Subcutaneous adipose tissue (tissue), 4 donors: ENCODE results near the gene PSD2. TPM values are rescaled to one million over a fixed set of nuclear protein-coding genes. Genes with fewer than 3 reads are reported as not detected.

Experiments used
- total RNA-seq, 4 donors: library from RNA; depleted of rRNA; stranded (reverse); fragments of >200 nt; gene quantifications; one replicate each; pipeline ENCODE4 v1.1.0, GENCODE V29; 2016
- TF ChIP-seq, protein P1 (sequence below): fragments of 450-650 bp; IDR thresholded peaks from one replicate; pipeline ENCODE4 v1.5.1; 2016; ENCODE audit warnings: low read depth, mild to moderate bottlenecking, control low read depth, antibody characterized with exemption, moderate library complexity

PSD2 gene
- total RNA-seq, 4 donors from 2014 or later: 0.17 TPM; not detected in 3

DNA sequence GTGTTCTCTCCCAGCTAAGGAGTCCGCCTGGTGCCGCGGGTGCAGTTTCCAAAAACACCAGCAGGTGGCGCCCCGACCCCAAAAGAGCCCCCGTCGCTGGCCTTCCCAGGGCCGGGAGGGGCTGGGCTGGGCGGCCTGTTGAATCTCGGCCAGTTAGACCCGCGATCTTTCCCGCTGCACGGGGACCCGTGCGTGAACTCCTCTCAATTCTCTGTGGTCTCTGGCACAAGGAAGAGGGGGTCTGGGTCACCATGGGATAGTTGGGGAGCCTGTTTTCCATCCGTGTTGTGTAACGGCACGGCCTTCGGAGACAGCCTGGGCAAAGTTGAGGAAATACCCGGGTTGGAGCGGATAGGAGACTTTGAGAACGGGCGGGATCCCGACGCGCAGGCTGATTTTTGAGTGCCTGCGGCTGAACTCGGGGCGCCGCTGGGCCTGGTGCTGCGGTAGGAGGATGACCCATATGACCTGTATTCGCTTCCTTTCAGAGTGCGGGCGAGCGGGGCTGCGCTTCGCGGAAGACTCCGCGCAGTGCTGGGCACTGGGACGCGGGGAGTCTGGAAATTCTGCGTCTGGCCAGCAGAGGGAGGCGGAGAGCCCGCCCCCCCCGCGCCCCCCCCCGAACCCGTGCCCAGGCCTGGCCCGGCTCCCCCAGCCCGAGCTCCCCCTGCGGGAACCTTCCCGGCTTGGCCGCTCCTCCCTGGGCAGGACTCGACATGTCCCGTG is 7.9 kb upstream of the PSD2 start:
- TF ChIP-seq, protein P1, sequence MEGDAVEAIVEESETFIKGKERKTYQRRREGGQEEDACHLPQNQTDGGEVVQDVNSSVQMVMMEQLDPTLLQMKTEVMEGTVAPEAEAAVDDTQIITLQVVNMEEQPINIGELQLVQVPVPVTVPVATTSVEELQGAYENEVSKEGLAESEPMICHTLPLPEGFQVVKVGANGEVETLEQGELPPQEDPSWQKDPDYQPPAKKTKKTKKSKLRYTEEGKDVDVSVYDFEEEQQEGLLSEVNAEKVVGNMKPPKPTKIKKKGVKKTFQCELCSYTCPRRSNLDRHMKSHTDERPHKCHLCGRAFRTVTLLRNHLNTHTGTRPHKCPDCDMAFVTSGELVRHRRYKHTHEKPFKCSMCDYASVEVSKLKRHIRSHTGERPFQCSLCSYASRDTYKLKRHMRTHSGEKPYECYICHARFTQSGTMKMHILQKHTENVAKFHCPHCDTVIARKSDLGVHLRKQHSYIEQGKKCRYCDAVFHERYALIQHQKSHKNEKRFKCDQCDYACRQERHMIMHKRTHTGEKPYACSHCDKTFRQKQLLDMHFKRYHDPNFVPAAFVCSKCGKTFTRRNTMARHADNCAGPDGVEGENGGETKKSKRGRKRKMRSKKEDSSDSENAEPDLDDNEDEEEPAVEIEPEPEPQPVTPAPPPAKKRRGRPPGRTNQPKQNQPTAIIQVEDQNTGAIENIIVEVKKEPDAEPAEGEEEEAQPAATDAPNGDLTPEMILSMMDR: no peak

DNA sequence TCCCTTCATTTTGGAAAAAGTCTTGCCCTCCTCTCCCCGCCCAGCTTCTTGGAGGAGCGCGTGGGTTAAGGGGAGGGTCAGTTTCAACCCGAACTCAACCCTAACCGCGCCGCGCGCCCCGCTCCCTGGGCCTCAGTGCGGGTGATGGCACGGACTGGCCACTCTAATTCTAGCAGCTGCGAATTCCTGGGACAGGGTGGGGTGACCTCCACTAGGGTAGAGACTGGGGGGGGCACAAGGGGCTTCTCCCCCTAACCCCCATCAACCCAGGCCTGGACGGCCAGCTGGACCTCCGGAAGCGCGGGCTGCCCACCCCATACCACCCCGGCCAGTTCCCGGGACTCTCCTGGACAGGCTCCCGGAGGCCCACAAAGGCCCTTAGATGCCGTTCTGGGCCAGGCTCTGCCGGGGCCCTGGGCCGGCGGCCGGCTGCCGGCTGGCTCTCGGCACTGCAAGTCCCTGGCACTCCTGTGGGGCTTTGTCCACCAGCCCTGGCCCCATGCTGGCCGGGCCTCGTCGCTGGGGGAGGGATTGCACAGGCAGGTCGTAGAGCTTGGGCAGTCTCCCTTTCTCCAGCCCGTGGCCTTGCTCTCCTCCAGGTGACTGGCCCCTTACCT is 7.2 kb upstream of the PSD2 start:
- TF ChIP-seq, protein P1: no peak

DNA sequence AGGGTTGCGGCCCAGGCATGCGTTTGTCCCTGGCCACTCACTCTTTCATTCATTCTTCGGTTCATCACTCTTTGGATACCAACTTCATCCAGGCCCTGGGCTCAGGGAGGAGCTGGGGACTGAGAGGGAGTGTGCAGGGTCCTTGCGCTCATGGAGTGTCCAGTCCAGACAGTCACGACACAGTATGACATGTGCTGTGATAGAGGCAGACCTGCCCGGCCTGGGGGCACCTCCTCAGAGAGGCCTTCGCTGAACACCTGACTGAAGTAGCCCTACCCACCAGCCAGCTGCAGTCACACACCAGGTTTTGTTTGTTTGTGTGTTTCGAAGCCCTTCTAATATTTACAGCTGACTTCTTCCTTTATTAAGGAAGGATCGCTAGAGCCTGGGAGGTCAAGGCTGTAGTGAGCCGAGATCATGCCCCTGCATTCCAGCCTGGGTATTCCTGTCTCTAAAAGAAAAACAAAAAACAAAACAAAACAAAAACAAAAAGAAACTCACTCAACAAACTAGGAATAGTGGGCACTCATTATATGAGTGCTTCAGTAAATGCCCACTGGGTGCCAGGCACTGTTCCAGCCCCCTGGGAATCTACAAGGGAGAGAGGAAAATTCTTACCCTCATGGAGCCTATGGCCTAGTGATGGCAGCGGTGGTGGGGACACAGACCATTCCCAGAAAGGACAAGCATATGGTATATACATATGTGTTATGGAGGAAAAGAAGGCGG is 6.3 kb upstream of the PSD2 start:
- TF ChIP-seq, protein P1: no peak

DNA sequence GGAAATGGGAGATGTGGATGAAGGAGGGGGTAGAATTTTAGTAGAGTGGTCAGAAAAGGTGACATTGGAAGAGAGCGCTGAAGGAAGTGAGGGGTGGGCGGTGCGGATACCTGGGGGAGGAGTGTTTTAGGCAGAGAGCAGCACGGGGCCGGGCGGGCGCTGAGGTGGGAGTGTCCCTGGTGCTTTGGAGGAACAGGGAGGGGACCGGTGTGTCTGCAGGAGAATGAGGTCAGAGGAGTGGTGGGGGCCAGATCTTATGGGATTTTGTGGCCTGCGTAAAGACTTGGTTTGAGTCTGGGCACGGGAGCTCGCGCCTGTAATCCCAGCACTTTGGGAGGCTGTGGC is 5.8 kb upstream of the PSD2 start:
- TF ChIP-seq, protein P1: no peak

DNA sequence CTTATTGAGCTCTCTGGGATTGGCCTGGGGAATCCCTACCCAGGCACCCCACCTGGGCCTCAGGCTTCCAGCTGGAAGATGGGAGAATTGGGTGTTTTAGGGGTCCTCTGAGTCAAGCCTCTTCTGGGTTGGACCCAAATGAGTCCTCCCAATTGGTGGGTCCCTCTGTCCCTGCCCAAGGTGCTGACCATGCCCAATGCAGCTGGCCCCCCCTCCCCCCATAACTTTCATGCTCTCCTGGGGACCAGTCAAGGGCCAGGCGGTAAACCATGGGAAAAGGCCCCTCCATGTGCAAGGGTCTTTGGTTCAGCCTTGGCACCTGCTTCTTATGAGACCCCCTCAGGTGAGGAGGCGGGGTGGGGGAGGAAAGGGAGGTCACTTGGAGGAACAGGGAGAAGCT is 3.4 kb upstream of the PSD2 start:
- TF ChIP-seq, protein P1: no peak

DNA sequence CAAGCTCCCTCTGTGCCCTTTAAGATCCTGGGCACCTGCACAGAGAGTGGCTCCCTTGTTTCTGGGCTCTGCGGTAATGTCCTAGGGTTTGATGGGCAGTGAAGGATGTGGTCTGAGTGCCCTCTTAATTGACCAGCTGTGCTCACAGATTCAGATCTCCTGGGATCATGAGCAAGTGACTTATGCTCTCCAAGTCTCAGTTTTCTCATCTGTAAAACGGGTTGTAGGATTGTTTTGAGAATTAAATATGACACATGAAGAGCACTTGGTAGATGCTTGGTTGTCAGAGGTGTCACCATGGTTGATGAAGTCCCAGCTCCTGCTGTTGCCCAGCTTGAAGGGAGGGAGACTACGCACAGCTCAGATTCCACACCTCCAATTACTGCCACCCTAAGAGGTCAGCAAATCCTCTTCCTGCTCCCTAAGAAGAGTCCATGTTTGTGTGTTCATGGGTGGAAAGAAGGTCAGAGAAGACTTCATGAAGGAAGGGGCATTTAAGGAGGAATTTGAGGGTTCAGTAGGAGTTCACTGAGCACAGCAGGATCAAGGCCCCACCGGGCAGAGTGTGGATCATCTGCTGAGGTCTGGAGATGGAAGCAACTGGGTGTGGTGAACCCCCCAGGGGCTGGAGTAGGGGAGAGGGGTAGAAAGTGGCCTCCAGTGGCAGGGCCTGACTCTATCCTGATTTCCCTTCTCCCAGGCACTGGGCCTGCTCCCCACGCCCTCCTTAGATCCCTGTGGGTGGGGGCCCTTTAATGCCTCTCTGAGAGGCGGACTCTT is 1.4 kb upstream of the PSD2 start:
- TF ChIP-seq, protein P1: no peak
